GM11168 (cell line): ENCODE measurements around the gene GOLGA6L10.
"Not testable (repeated sequence)": the region's sequence is repeated elsewhere in the genome, so short reads cannot be mapped to it uniquely, and the experiment has no call there.

Source experiments
- in situ Hi-C: fragments of 300-500 bp; cut with MboI; formaldehyde crosslinking; loops from one replicate; pipeline ENCODE4 v1.12.0; 2022; ENCODE audit warnings: low sequenced_read_pairs; ENCODE audit not compliant: unreplicated experiment

The GOLGA6L10 gene, protein sequence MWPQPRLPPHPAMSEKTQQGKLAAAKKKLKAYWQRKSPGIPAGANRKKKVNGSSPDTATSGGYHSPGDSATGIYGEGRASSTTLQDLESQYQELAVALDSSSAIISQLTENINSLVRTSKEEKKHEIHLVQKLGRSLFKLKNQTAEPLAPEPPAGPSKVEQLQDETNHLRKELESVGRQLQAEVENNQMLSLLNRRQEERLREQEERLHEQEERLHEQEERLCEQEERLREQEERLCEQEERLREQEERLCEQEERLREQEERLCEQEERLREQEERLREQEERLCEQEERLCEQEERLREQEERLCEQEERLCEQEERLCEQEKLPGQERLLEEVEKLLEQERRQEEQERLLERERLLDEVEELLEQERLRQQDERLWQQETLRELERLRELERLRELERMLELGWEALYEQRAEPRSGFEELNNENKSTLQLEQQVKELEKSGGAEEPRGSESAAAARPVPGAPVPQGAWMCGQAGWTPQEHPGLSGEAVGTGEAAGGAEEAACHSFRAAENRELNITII

DNA sequence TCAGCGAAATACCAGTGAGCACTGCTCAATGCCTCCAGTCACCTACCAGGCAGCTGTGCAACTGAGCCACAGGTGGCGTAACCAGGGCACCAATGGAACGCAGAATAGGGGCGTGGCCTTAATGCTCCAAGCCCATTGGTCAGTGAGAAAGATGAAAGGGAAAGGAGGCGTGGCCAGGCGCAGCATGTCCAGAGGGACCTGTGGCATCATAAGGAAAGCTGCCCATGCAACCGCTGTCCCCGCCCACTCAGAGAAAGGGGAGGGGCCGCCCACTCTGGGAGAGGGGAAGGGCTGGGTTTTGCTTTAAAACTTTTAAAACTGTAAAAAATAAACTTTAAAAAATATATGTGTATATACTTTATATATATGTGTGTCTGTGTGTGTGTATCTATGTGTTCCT is at the start of gene GOLGA6L10:
Gene GOLGA6L10, minus strand, starts transcription at position 101 of the 400 bp plus-strand sequence. Its CDS starts 100 bp downstream, at position 1.
- in situ Hi-C loops: not testable (repeated sequence)

DNA sequence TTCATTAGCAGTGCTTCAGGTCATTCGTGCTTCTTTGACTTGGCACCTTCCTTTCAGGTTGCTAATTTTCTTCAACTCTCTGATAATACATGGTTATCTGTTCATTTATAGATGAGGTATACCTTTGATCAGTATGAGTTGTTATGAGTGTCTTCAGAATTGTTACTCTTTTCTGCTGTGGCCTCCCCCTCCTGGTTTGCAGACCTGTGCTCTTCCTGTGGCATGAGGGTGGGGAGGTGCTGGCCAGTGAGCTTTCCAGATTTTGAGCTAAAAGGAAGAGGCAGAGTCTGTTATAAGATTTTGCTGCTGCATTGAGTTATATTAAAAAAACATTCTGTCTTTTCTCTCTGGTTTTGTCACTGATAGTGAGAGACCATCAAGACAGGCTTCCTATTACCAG is 49.5 kb upstream of the GOLGA6L10 start:
- in situ Hi-C loops: no loop called here

DNA sequence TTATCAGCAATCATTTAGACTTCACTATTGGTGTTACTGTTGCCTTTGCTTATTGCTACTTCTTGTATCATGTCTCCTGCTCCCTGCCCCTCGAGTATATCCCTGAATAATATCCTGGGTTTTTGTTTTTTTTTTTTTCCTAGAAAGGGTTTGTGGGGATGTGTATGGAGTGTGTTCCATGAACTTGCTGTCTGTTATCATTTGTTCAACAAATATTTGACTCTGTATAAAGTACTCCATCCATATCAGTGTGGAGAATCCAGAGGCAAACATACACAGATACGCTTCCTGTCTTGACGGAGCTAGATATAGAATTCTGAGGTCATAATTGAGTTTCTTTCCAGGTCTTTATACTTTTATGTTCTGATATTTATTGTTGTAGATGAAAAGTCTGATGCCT is 48.5 kb upstream of the GOLGA6L10 start:
- in situ Hi-C loops: no loop called here

DNA sequence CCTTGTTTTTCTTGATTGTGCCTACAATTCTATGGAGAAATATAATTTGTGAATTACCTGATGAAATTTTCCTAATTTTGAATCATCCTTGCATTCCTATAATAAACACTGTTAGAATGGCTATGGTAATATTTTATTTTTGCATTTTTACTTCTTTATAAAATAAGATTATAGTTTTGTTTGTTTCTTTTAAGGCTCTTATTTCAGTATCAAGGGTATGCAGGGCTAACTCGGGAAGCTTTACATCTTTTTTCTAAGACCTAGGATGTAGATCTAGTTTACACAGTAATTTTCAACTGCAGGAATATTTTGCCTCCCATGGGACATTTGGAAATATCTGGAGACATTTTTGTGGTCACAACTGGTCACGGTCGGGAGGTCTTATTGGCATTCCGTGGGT is 46.5 kb upstream of the GOLGA6L10 start:
- in situ Hi-C loops: not testable (repeated sequence)

DNA sequence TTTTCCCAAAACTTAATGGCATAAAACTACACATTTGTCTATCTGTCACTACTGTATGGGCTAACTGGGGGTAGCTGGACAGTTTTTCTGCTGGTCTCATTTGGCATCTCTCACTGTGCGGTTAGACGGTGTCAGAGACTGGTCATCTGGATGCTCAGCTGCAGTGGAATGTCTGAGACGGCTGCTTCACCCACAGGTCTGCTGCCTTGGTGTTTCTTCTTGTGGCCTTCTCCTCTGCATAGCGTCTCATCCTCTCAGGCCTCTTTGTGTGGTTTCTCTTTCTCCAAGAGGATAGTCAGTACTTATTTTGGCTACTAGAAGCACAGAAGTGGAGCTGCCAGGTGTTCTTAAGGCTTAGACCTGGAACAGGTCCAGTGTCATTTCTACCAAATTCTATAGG is 44.4 kb upstream of the GOLGA6L10 start:
- in situ Hi-C loops: no loop called here

DNA sequence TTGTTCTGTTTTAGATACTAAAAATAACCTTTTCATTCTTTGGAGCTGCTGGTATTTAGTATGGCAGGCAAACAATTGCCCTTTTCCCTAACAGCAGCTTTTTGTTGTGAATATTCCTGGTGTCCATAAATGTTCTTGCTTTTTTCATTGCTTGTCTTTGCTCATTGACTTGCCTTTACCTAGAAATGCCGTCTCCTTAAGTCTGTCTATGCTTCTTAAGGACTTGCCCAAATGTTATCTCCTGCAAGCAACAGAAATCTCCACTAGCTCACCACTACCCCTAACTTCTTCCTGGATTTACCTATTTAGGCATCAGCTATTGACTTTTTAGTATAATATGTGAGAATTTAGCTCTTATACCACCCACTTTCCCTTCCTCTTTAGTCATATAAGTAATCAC is 42.8 kb upstream of the GOLGA6L10 start:
- in situ Hi-C loops: not testable (repeated sequence)

DNA sequence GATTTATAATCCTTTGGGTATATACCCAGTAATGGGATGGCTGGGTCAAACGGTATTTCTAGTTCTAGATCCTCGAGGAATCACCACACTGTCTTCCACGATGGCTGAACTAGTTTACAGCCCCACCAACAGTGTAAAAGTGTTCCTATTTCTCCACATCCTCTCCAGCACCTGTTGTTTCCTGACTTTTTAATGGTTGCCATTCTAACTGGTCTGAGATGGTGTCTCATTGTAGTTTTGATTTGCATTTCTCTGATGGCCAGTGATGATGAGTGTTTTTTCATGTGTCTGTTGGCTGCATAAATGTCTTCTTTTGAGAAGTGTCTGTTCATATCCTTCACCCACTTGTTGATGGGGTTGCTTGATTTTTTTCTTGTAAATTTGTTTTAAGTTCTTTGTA is 40.9 kb upstream of the GOLGA6L10 start:
- in situ Hi-C loops: not testable (repeated sequence)

DNA sequence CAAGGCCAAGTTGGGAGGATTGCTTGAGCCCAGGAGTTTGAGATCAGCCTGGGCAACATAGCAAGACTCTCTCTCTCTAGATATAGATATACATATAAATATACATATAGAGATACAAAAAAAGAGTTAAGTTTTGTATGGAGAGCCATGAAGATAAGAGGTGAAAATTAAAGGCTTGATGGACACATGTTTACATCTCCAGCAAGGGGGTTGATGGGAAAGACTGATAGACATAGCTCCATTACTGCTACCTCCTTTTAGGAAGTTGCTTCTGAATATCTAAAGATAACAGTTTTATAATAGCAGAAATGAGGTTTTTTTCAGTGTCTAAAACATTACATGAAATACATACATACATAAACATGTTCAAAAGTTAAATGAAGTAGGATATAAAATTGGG is 37.9 kb upstream of the GOLGA6L10 start:
- in situ Hi-C loops: not testable (repeated sequence)

DNA sequence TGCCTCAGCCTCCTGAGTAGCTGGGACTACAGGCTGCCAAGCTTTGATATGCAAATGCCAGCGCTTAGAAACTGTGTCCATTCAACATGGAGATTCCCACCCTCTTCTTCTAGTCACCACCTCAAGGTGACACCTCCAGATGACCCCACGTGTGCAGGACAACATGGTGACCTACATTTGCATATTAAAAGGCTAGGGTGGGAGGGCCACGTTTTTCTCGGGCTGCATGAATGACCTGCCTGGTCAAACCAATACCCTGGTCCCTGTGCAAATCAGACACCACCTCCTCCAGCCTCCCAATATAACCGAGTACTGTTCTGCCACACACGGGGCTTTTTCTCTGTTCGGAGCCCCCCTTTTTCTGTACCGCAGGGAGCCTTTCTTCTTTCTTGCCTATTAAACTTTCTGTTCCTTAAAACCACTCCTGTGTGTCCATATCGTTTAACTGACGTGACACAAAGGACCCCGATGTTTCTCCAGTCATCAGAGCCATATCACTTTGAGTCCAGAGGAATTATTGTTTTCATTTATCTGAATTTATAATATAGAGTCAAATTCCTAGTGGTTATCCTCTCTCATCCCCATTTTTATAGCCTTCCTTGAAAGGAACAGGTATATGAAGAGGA is 32.2 kb upstream of the GOLGA6L10 start:
- in situ Hi-C loops: not testable (repeated sequence)

DNA sequence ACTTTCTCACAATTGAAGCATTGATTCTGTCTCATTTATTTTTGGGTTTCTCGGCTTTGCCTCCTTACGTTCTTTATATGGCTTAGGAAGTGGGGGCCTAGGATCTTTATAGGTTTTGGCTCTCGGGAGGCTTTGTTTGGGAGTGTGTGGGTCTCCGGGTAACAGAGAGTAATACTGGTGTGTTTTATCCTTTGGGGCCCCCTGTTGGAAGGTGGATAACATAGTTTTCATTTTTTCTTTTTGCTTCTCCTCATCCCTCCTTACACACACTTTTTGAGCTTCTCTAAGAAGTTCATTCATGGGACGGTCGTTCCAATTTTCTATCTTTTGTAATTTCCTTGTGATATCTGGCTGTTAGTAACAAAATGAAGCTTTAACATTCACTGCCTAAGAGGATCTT is 30.3 kb upstream of the GOLGA6L10 start:
- in situ Hi-C loops: not testable (repeated sequence)

DNA sequence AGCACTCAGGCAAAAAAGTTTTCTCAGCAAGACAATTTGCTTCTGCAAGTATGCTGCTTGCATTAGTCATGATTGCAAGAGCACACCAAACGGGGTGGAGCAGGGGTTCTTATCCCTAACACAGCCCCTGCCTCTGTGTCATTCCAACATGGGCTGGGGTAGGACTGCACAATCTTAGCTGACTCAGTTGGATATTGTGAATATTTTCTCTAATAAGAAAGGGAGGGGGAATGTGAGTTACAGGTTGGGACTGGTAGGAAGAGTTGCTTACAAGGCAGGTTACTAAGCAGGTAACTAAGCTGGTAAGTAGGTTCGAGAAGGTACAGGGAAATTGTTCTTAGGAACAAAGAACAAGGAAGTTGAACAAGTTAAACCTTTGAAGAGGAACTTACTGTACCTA is 24.4 kb upstream of the GOLGA6L10 start:
- in situ Hi-C loops: not testable (repeated sequence)

DNA sequence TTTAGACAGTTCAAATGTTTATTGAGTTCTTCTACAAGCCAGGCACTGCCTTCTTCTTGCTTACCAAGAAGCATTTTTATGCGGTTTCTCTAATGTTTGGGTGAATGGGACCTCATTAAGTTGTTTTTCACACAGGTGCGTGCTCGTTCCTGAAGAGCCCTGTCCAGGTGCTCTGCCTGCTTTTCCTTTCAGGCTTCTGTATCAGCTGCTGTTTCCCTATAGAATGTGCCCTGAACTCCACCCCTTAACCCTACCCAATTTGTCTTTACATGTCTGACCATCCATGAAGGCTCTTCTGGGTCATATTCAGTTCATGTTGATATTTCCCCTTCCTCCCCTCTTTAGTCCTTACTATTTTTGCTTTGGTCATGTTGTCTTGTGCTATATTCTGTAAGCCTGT is 22.4 kb upstream of the GOLGA6L10 start:
- in situ Hi-C loops: no loop called here

DNA sequence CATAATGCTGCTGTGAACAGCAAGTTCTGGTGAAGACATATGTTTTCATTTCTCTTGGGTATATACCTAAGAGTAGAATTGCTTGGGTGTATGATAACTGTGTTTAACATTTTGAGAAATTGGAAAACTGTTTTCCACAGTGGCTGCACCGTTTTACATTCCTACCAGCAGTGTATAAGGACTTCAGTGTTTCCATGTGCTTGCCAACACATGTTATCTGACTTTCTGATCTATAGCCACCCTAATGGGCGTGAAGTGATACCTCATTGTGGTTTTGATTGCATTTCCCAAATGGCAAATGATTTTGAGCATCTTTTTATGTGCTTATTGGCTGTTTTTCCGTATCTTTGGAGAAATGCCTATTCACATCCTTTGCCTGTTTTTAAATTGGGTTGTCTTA is 18.5 kb upstream of the GOLGA6L10 start:
- in situ Hi-C loops: loop anchor here (10.0 kb wide), 1 partner anchor 137 kb away; no protein-coding TSS in a partner anchor

DNA sequence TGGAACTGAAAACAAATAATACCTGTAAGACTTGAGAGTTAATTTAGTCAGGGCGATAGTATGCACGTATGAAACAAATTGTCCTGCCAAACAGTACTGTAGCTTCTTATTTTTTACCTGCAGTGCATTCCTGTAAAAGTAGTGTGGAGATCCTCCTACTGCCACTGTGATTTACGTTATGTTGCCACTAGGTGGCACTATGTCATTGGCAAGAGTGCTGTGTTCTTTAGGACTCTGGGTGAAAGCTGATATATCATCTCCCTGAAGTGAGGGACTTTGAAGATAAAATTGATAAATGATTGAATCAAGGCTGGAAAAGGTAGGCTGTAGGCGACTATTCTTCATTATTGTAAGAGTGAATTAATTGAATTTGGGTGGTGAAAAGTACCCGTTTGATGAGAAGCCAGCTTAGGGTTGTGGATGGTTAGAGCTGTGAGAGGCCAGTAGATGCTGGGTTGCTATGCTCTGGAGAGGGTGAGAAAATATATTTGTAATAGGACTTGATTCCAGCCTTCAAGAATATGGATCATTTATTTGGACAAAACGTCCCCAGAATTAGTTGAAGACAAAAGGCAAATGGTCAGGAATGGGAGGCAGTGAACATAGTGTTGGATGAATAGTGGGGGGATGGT is 16.5 kb upstream of the GOLGA6L10 start:
- in situ Hi-C loops: loop anchor here (10.0 kb wide), 1 partner anchor 139 kb away; no protein-coding TSS in a partner anchor

DNA sequence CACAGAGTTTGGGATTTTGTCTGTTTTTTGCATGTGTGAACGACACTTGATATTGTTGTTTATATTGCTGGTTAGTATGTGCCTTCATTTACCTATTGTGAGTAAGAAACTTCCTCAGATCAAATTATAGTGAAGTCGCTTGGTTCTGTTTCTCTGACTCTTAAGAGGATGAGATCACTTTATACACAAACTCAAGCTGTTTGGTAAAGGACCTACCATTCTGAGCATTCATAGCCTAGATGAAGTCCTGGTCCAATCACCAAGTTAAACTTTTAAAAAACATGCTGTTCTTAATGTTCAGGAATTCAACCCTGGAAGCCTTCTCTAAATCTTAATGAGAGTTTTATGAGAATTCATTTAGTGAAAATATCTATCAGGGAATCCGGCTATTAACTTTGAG is 15.3 kb upstream of the GOLGA6L10 start:
- in situ Hi-C loops: loop anchor here (10.0 kb wide), 1 partner anchor 140 kb away; no protein-coding TSS in a partner anchor

DNA sequence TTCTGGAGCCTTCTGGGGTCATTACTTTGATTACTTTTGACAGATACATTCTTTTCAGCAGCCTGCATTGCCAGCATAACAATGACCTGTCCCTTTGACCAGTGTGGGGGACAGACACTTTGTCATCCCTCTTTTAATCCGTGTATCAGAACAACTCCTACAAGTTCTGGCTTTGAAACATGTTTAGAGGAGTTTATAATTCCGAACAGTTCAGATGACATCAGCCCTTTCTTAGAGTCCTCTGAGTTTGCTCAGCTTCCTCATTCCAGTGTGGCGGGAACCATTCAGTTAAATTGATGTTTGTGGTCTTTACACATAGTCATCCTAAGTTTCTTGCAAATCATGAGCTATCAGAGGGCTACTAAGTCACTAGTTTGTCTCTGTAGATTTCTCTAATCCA is 13.5 kb upstream of the GOLGA6L10 start:
- in situ Hi-C loops: loop anchor here (10.0 kb wide), 1 partner anchor 142 kb away; no protein-coding TSS in a partner anchor

DNA sequence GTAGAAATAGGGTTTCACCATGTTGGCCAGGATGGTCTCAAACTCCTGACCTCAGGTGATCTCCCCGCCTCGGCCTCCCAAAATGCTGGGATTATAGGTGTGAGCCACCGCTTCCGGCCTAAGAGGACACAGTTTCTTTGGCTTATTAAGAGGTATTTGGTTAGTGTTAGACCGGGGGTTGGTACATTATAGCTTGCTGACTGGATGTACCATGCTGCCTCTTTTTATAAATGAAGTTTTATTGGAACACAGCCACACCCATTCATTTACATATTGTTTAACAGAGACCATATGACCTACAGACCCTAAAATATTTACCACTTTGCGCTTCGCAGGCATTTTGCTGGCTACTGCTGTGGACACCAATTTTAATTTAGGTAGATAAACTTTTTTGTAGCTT is 11.3 kb upstream of the GOLGA6L10 start:
- in situ Hi-C loops: loop anchor here (10.0 kb wide), 1 partner anchor 144 kb away; no protein-coding TSS in a partner anchor

DNA sequence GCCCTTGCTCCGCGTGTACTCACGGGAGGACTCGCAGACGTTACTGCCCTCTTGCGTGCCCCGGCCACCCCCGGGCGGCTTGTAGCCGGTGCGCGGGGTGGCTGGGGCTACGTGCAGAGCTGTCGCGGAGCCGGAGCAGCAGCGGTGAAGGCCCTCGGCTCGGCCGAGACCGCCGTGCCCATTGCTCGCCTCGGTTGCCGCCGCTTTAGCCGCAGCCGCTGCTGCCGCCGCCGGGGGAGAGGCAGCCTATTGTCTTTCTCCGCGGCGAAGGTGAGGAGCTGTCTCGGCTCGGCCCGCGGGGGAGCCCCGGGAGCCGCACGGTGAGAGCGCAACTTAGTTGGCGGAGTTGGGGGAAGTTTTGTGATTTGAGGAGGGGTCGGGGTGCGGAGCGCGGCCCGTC is 5.8 kb upstream of the GOLGA6L10 start:
- in situ Hi-C loops: not testable (repeated sequence)

DNA sequence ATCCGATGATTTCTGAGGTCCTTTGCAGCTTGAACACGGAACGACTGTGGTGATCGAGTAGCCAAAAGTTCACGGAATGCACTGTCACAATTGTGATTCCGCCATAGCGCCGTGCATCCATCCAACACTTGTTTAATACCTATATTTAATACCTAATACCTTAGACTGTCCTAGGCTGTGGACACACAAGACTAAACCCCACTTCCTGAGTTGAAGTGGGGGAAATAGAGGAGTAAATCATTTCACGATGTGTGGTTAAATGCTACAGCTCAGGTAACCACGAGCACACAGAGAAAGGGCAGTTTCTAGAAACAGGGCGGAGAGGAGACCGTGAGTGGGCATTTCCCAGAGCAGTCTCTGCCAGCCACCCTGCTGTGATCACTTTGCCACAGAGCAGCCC is 5.3 kb upstream of the GOLGA6L10 start:
- in situ Hi-C loops: not testable (repeated sequence)

DNA sequence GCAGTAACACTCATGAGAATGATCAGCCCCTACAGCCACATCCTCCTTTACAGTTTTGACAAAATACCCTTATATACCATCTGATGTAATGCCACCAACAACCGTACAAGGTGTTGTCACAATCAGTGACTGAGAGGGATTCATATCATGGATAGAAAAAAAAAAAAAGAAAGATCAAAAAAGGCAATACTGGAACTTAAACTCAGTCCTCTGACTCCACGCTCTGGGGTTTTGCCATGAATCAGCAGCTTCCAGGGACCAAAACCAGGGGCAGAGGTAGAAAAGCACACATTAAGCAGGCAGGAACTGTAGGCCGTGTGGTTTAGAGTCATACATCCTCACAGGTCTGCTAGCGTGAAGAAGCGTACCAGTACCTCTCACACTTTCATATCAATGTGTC is 1.6 kb downstream of the GOLGA6L10 start:
- in situ Hi-C loops: not testable (repeated sequence)

DNA sequence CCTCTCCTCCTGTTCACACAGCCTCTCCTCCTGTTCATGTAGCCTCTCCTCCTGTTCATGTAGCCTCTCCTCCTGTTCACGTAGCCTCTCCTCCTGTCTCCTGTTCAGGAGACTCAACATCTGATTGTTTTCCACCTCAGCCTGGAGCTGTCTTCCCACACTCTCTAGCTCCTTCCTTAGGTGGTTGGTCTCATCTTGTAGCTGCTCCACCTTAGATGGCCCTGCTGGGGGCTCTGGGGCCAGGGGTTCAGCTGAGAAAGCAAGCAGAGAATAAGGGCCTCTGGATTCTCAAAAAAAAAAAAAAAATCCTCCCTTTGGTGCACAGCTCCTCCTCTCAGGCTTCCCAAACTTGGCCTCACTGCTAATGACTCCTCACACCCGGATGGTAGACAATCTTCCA is 4.1 kb downstream of the GOLGA6L10 start:
- in situ Hi-C loops: not testable (repeated sequence)
